ENCODE data around the gene NBEA.
A peak's percentile ranks its signal among the peaks of the same experiment; 100 is the strongest.

NBEA gene

GRCh38 chr13:35470671-35471661 lies 528.9 kb downstream of the NBEA start:
- peak in 2 of 3 donors; percentile 56 to 62 for DNase-seq
- ChIA-PET POLR2A (no interaction called here), CTCF (no interaction called here)
- Histone ChIP-seq H3K4me3 (ENCODE audit: control insufficient read depth in 1 of 7, extremely low read depth in 1 of 7, insufficient read depth in 4 of 7, low read depth in 2 of 7, low read length in 6 of 7) (peak overlapping the region in 6 of 7 experiments; percentile 29 to 63 (median 44)), H3K36me3 (ENCODE audit: control insufficient read depth in 4 of 4, insufficient read depth in 4 of 4, low read length in 3 of 4) (no peaks in the 10 kb centered on the region), H3K27ac (ENCODE audit: insufficient read depth in 1 of 2, low read depth in 1 of 2, low read length in 2 of 2, poor library complexity in 1 of 2, severe bottlenecking in 2 of 2) (no peak overlapping the region), H3K4me1 (ENCODE audit: control extremely low read depth in 1 of 4, control insufficient read depth in 4 of 4, insufficient read depth in 4 of 4, low read length in 3 of 4) (peaks cover 3 to 26% (median 20%) of the 10 kb centered on the region in 4 experiments), H3K9me3 (ENCODE audit: control extremely low read depth in 1 of 5, control insufficient read depth in 4 of 5, insufficient read depth in 2 of 5, low read depth in 1 of 5, low read length in 4 of 5) (peaks cover 0 to 8% (median 4%) of the 10 kb centered on the region in 5 experiments), H3K27me3 (replicated peaks in 2 of 5; ENCODE audit: control insufficient read depth in 4 of 5, insufficient read depth in 5 of 5, low read length in 4 of 5) (peaks cover 30 to 80% (median 51%) of the 10 kb centered on the region in 5 experiments)
- 5% methylated on average over 55 of the region's 68 CpGs for WGBS (ENCODE audit: insufficient coverage)

- no peak overlapping the region for H3K27ac ChIP-seq (ENCODE audit: insufficient read depth in 1 of 2, low read depth in 1 of 2, low read length in 2 of 2, poor library complexity in 1 of 2, severe bottlenecking in 2 of 2)
- 28% methylated on average over 13 of the region's 28 CpGs for WGBS (ENCODE audit: insufficient coverage)
- DNase-seq = peak in 1 of 3 donors; percentile 39
- H3K36me3 ChIP-seq (ENCODE audit: control insufficient read depth in 4 of 4, insufficient read depth in 4 of 4, low read length in 3 of 4) = no peaks in the 10 kb centered on the region
- peaks cover 0 to 8% (median 4%) of the 10 kb centered on the region in 5 experiments for H3K9me3 ChIP-seq (ENCODE audit: control extremely low read depth in 1 of 5, control insufficient read depth in 4 of 5, insufficient read depth in 2 of 5, low read depth in 1 of 5, low read length in 4 of 5)
- ChIA-PET CTCF (no interaction called here), POLR2A (no interaction called here)
- H3K27me3 ChIP-seq (replicated peaks in 2 of 5; ENCODE audit: control insufficient read depth in 4 of 5, insufficient read depth in 5 of 5, low read length in 4 of 5) = peaks cover 35 to 87% (median 58%) of the 10 kb centered on the region in 5 experiments
- H3K4me3 ChIP-seq (ENCODE audit: control insufficient read depth in 1 of 7, extremely low read depth in 1 of 7, insufficient read depth in 4 of 7, low read depth in 2 of 7, low read length in 6 of 7) = peak overlapping the region in 1 of 7 experiments; percentile 63
- H3K4me1 ChIP-seq (ENCODE audit: control extremely low read depth in 1 of 4, control insufficient read depth in 4 of 4, insufficient read depth in 4 of 4, low read length in 3 of 4) = peaks cover 3 to 35% (median 25%) of the 10 kb centered on the region in 4 experiments
These were observed 529.7 kb downstream of the NBEA start for GRCh38 chr13:35471706-35472322.

DNA sequence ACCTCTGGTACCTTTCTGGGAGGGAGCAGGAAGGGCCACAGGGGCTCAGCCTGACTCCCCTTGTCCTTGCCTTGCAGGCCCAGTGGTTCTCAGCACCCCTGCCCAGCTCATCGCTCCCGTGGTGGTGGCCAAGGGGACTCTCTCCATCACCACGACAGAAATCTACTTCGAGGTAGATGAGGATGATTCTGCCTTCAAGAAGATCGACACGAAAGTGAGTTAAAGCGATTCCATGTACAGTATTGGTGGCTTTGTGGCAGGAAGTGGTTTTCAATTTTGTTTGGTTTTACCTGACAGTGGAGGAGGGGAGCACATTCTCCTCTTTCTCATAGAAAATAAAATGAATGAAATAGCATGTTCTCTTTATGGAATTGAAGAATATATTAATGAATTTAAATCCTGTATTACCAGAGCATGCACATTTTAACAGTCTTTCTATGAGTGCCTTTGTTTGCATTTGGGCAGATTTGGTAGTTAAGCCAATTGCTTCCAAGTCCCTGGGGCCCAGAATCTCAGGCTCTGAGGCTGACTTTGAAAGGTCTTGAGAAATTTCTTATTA lies 530.3 kb downstream of the NBEA start:
- WGBS (ENCODE audit: insufficient coverage) = 48% methylated on average over 4 of the region's 7 CpGs
- CTCF ChIA-PET = interaction anchor here (1.2 kb wide), 1 partner anchor 40 kb away, joined by 3 read pairs; no protein-coding TSS in a partner anchor
- Histone ChIP-seq H3K9me3 (ENCODE audit: control extremely low read depth in 1 of 5, control insufficient read depth in 4 of 5, insufficient read depth in 2 of 5, low read depth in 1 of 5, low read length in 4 of 5) (peaks cover 0 to 8% (median 4%) of the 10 kb centered on the region in 5 experiments), H3K27me3 (replicated peaks in 2 of 5; ENCODE audit: control insufficient read depth in 4 of 5, insufficient read depth in 5 of 5, low read length in 4 of 5) (peaks cover 38 to 93% (median 64%) of the 10 kb centered on the region in 5 experiments), H3K27ac (ENCODE audit: insufficient read depth in 1 of 2, low read depth in 1 of 2, low read length in 2 of 2, poor library complexity in 1 of 2, severe bottlenecking in 2 of 2) (no peak overlapping the region), H3K4me1 (ENCODE audit: control extremely low read depth in 1 of 4, control insufficient read depth in 4 of 4, insufficient read depth in 4 of 4, low read length in 3 of 4) (peaks cover 3 to 35% (median 25%) of the 10 kb centered on the region in 4 experiments), H3K36me3 (ENCODE audit: control insufficient read depth in 4 of 4, insufficient read depth in 4 of 4, low read length in 3 of 4) (no peaks in the 10 kb centered on the region), H3K4me3 (ENCODE audit: control insufficient read depth in 1 of 7, extremely low read depth in 1 of 7, insufficient read depth in 4 of 7, low read depth in 2 of 7, low read length in 6 of 7) (no peak overlapping the region)
- POLR2A ChIA-PET = no interaction called here
- DNase-seq = peak in 2 of 3 donors; percentile 10 to 20

DNA sequence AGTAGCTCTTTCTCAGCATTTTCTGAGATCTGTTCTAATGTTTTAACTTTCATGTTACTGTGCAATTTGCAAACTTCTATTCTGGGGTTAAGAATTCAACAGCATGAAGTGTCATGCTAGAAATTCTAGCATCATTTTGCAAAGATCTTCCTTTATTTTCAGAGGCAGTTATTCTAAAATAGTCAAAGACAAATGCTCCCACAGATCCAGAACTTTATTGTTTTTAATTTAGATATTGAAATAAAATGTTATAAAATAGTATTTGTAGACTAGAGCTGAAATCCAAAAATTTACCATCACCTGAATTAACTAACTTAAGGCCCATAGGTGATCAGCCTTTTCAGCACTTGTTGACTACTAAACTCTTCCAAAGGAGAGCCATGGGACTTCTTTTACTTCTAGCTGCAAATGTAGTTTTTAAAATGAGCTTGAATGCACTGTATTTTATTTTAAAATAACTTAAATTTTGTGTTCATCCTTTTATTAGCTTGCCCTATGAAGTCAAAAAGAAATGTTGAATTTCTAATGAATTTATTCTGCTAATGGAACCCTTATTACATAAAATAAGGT lies 531.2 kb downstream of the NBEA start:
- Histone ChIP-seq H3K36me3 (ENCODE audit: control insufficient read depth in 4 of 4, insufficient read depth in 4 of 4, low read length in 3 of 4) (no peaks in the 10 kb centered on the region), H3K27ac (ENCODE audit: insufficient read depth in 1 of 2, low read depth in 1 of 2, low read length in 2 of 2, poor library complexity in 1 of 2, severe bottlenecking in 2 of 2) (no peak overlapping the region), H3K9me3 (ENCODE audit: control extremely low read depth in 1 of 5, control insufficient read depth in 4 of 5, insufficient read depth in 2 of 5, low read depth in 1 of 5, low read length in 4 of 5) (peaks cover 0 to 8% (median 4%) of the 10 kb centered on the region in 5 experiments), H3K4me1 (ENCODE audit: control extremely low read depth in 1 of 4, control insufficient read depth in 4 of 4, insufficient read depth in 4 of 4, low read length in 3 of 4) (peaks cover 3 to 36% (median 26%) of the 10 kb centered on the region in 4 experiments), H3K4me3 (ENCODE audit: control insufficient read depth in 1 of 7, extremely low read depth in 1 of 7, insufficient read depth in 4 of 7, low read depth in 2 of 7, low read length in 6 of 7) (no peak overlapping the region), H3K27me3 (replicated peaks in 2 of 5; ENCODE audit: control insufficient read depth in 4 of 5, insufficient read depth in 5 of 5, low read length in 4 of 5) (peaks cover 38 to 96% (median 72%) of the 10 kb centered on the region in 5 experiments)
- peak in 2 of 3 donors; percentile 9 to 19 for DNase-seq
- ChIA-PET CTCF (interaction anchor here (1.2 kb wide), 1 partner anchor 39 kb away, joined by 3 read pairs; no protein-coding TSS in a partner anchor), POLR2A (no interaction called here)

- no CpG with 5 or more reads among the region's 2 CpGs for WGBS (ENCODE audit: insufficient coverage)
- H3K4me1 ChIP-seq (ENCODE audit: control extremely low read depth in 1 of 4, control insufficient read depth in 4 of 4, insufficient read depth in 4 of 4, low read length in 3 of 4) = peaks cover 3 to 40% (median 31%) of the 10 kb centered on the region in 4 experiments
- H3K27ac ChIP-seq (ENCODE audit: insufficient read depth in 1 of 2, low read depth in 1 of 2, low read length in 2 of 2, poor library complexity in 1 of 2, severe bottlenecking in 2 of 2) = no peak overlapping the region
- H3K9me3 ChIP-seq (ENCODE audit: control extremely low read depth in 1 of 5, control insufficient read depth in 4 of 5, insufficient read depth in 2 of 5, low read depth in 1 of 5, low read length in 4 of 5) = peaks cover 0 to 8% (median 4%) of the 10 kb centered on the region in 5 experiments
- peaks cover 38 to 96% (median 74%) of the 10 kb centered on the region in 5 experiments for H3K27me3 ChIP-seq (replicated peaks in 2 of 5; ENCODE audit: control insufficient read depth in 4 of 5, insufficient read depth in 5 of 5, low read length in 4 of 5)
- ChIA-PET CTCF (no interaction called here), POLR2A (no interaction called here)
- DNase-seq = peak in 2 of 3 donors; percentile 10 to 20
- no peak overlapping the region for H3K4me3 ChIP-seq (ENCODE audit: control insufficient read depth in 1 of 7, extremely low read depth in 1 of 7, insufficient read depth in 4 of 7, low read depth in 2 of 7, low read length in 6 of 7)
- no peaks in the 10 kb centered on the region for H3K36me3 ChIP-seq (ENCODE audit: control insufficient read depth in 4 of 4, insufficient read depth in 4 of 4, low read length in 3 of 4)
These were observed 531.7 kb downstream of the NBEA start for GRCh38 chr13:35473802-35474201.

DNA sequence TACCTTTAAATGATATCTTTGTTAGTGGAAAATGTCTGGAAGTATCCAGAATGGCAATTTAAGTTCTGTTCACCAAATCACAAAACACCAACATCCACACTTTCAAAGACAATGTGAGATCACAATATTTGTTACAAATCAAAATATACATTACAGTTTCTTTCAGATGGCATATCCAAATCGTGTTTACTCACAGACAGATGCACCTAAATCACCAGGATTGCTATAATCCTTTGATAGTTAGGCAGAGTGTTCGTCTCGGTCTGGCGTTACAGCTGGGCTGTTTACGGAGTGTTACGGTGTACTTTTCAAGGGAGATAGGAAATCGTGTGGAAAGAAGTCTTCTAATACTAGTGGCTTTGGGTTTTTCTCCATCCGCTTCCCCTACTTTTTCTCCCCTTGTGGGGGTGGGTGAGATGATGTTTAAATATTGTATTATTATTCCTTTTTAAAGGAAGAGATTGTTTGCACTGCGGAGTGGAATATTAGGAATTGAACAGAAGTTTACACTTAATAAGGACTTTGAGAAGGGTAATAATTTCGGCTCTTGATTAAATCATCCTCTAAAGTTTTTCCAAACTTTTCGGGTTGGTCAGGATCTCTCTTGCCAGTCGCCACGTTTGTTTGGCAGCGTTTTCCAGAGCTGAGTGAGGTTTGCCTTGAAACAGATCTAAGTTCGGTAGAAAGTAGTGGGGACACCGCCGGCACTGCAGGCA lies 532.6 kb downstream of the NBEA start:
- WGBS (ENCODE audit: insufficient coverage) = 7% methylated on average over 8 of the region's 17 CpGs
- Histone ChIP-seq H3K4me3 (ENCODE audit: control insufficient read depth in 1 of 7, extremely low read depth in 1 of 7, insufficient read depth in 4 of 7, low read depth in 2 of 7, low read length in 6 of 7) (peak overlapping the region in 3 of 7 experiments; percentile 54 to 67 (median 57)), H3K36me3 (ENCODE audit: control insufficient read depth in 4 of 4, insufficient read depth in 4 of 4, low read length in 3 of 4) (no peaks in the 10 kb centered on the region), H3K27me3 (replicated peaks in 2 of 5; ENCODE audit: control insufficient read depth in 4 of 5, insufficient read depth in 5 of 5, low read length in 4 of 5) (peaks cover 43 to 99% (median 79%) of the 10 kb centered on the region in 5 experiments), H3K27ac (ENCODE audit: insufficient read depth in 1 of 2, low read depth in 1 of 2, low read length in 2 of 2, poor library complexity in 1 of 2, severe bottlenecking in 2 of 2) (no peak overlapping the region), H3K4me1 (ENCODE audit: control extremely low read depth in 1 of 4, control insufficient read depth in 4 of 4, insufficient read depth in 4 of 4, low read length in 3 of 4) (peaks cover 3 to 40% (median 31%) of the 10 kb centered on the region in 4 experiments), H3K9me3 (ENCODE audit: control extremely low read depth in 1 of 5, control insufficient read depth in 4 of 5, insufficient read depth in 2 of 5, low read depth in 1 of 5, low read length in 4 of 5) (peaks cover 0 to 8% (median 4%) of the 10 kb centered on the region in 5 experiments)
- ChIA-PET POLR2A (no interaction called here), CTCF (interaction anchor here (0.7 kb wide), 1 partner anchor 25 kb away, joined by 3 read pairs; no protein-coding TSS in a partner anchor)
- peak in 2 of 3 donors; percentile 10 to 46 for DNase-seq

Measured in common myeloid progenitor, CD34-positive (primary cell).